ENCODE measurements around the gene APOE.
"Not testable (repeated sequence)": the region's sequence is repeated elsewhere in the genome, so short reads cannot be mapped to it uniquely, and the experiment has no call there.

The APOE gene

GRCh38 chr19:44905437-44906160 is at the start of gene APOE:
Gene APOE, plus strand, starts transcription at chr19:44905796. Its CDS starts 829 bp downstream, at chr19:44906625.
- no peak for DNase-seq (ENCODE audit: low read depth in 2 of 3, low spot score in 1 of 3)

- no peak for DNase-seq (ENCODE audit: low read depth in 2 of 3, low spot score in 1 of 3)
These were observed 49.0 kb upstream of the APOE start for GRCh38 chr19:44856421-44857083.

GRCh38 chr19:44857837-44858236 is 47.8 kb upstream of the APOE start:
- DNase-seq (ENCODE audit: low read depth in 2 of 3, low spot score in 1 of 3), result no peak

GRCh38 chr19:44861576-44861975 is 44.0 kb upstream of the APOE start:
- not testable (repeated sequence) for DNase-seq (ENCODE audit: low read depth in 2 of 3, low spot score in 1 of 3)

GRCh38 chr19:44863990-44864389 is 41.6 kb upstream of the APOE start:
- no peak for DNase-seq (ENCODE audit: low read depth in 2 of 3, low spot score in 1 of 3)

GRCh38 chr19:44865196-44865767 is 40.3 kb upstream of the APOE start:
- no peak for DNase-seq (ENCODE audit: low read depth in 2 of 3, low spot score in 1 of 3)

GRCh38 chr19:44866664-44867063 is 38.9 kb upstream of the APOE start:
- no peak for DNase-seq (ENCODE audit: low read depth in 2 of 3, low spot score in 1 of 3)

- no peak for DNase-seq (ENCODE audit: low read depth in 2 of 3, low spot score in 1 of 3)
These were observed 38.0 kb upstream of the APOE start for GRCh38 chr19:44867578-44867977.

- no peak for DNase-seq (ENCODE audit: low read depth in 2 of 3, low spot score in 1 of 3)
These were observed 35.7 kb upstream of the APOE start for GRCh38 chr19:44869733-44870470.

GRCh38 chr19:44871809-44872208 is 33.8 kb upstream of the APOE start:
- DNase-seq (ENCODE audit: low read depth in 2 of 3, low spot score in 1 of 3), result no peak

- DNase-seq (ENCODE audit: low read depth in 2 of 3, low spot score in 1 of 3), result no peak
These were observed 32.9 kb upstream of the APOE start for GRCh38 chr19:44872661-44873060.

GRCh38 chr19:44874317-44874716 is 31.3 kb upstream of the APOE start:
- DNase-seq (ENCODE audit: low read depth in 2 of 3, low spot score in 1 of 3), result no peak

- DNase-seq (ENCODE audit: low read depth in 2 of 3, low spot score in 1 of 3), result no peak
These were observed 29.7 kb upstream of the APOE start for GRCh38 chr19:44875666-44876451.

GRCh38 chr19:44876930-44877535 is 28.6 kb upstream of the APOE start:
- DNase-seq (ENCODE audit: low read depth in 2 of 3, low spot score in 1 of 3), result no peak

GRCh38 chr19:44878120-44878865 is 27.3 kb upstream of the APOE start:
- no peak for DNase-seq (ENCODE audit: low read depth in 2 of 3, low spot score in 1 of 3)

- DNase-seq (ENCODE audit: low read depth in 2 of 3, low spot score in 1 of 3), result no peak
These were observed 26.1 kb upstream of the APOE start for GRCh38 chr19:44879309-44880065.

GRCh38 chr19:44882063-44882462 is 23.5 kb upstream of the APOE start:
- no peak for DNase-seq (ENCODE audit: low read depth in 2 of 3, low spot score in 1 of 3)

- DNase-seq (ENCODE audit: low read depth in 2 of 3, low spot score in 1 of 3), result not testable (repeated sequence)
These were observed 22.8 kb upstream of the APOE start for GRCh38 chr19:44882619-44883397.

Measured in stimulated activated CD4-positive, alpha-beta T cell treated with anti-CD3 and anti-CD28 coated beads, Interleukin-12 subunit alpha, Interleukin-12 subunit beta, amount 100 ng/mL, for 48 hours (primary cell).